DND-41 (cell line): ENCODE results near the gene NAPEPLD.

ENCODE experiments used
- ATAC-seq: fragments of 200-7000 bp; cut with Tn5 transposase; 3 replicates; pipeline ENCODE4 v1.9.1; 2021; ENCODE audit warnings: low read depth; ENCODE audit not compliant: insufficient read depth
- DNase-seq: peaks from one replicate; pipeline ENCODE4 v3.0.0-alpha.2; 2020
- H2AFZ ChIP-seq: 2 replicates; pipeline ENCODE4 v1.6.0; 2012; ENCODE audit warnings: low read depth, low read length
- H3K27ac ChIP-seq: 2 replicates; pipeline ENCODE4 v1.5.1; 2012; ENCODE audit warnings: low read length, inconsistent platforms
- H3K27me3 ChIP-seq: fragments of 200-600 bp; sonication (generic); 2 replicates; pipeline ENCODE4 v1.6.0; 2012; ENCODE audit warnings: low read length, mild to moderate bottlenecking, inconsistent platforms; ENCODE audit not compliant: insufficient read depth, poor library complexity
- H3K36me3 ChIP-seq: 2 replicates; pipeline ENCODE4 v1.5.1; 2012; ENCODE audit warnings: low read length, inconsistent platforms; ENCODE audit not compliant: insufficient read depth
- H3K4me1 ChIP-seq: 2 replicates; pipeline ENCODE4 v1.5.1; 2012; ENCODE audit warnings: mild to moderate bottlenecking, low read length; ENCODE audit not compliant: insufficient read depth
- H3K4me2 ChIP-seq: 2 replicates; pipeline ENCODE4 v1.6.0; 2012; ENCODE audit warnings: mild to moderate bottlenecking, moderate library complexity, low read length, inconsistent platforms; ENCODE audit not compliant: insufficient read depth
- H3K4me3 ChIP-seq, 2 experiments: fragments of 200-600 bp in 1 of 2; shearing (Covaris generic) in 1 of 2; 2 replicates each; pipeline ENCODE4 v1.5.1; 2012 to 2016; ENCODE audit warnings: inconsistent platforms in 2 of 2, low read length in 2 of 2, mild to moderate bottlenecking in 2 of 2, low read depth in 1 of 2, moderate library complexity in 1 of 2
- H3K79me2 ChIP-seq: 2 replicates; pipeline ENCODE4 v1.6.0; 2012; ENCODE audit warnings: low read length, inconsistent platforms; ENCODE audit not compliant: insufficient read depth
- H3K9ac ChIP-seq: 2 replicates; pipeline ENCODE4 v1.6.0; 2012; ENCODE audit warnings: low read depth, mild to moderate bottlenecking, inconsistent platforms, low read length, moderate library complexity
- H3K9me3 ChIP-seq: 2 replicates; pipeline ENCODE4 v1.5.1; 2012; ENCODE audit warnings: low read length, moderate library complexity, mild to moderate bottlenecking, inconsistent platforms; ENCODE audit not compliant: insufficient read depth, severe bottlenecking
- H4K20me1 ChIP-seq: 2 replicates; pipeline ENCODE4 v1.6.0; 2012; ENCODE audit warnings: low read length; ENCODE audit not compliant: insufficient read depth
- EZH2 ChIP-seq: IDR thresholded peaks from 3 replicates; pipeline ENCODE4 v1.6.1; 2012; ENCODE audit warnings: borderline replicate concordance, low read depth, mild to moderate bottlenecking, moderate library complexity, low read length, inconsistent platforms; ENCODE audit not compliant: severe bottlenecking
- TF ChIP-seq, protein P1 (sequence below): IDR thresholded peaks from 2 replicates; pipeline ENCODE4 v1.5.1; 2012; ENCODE audit warnings: borderline replicate concordance, low read length, moderate library complexity, mild to moderate bottlenecking; ENCODE audit not compliant: poor library complexity, severe bottlenecking; ENCODE audit errors: extremely low read depth

The NAPEPLD gene

DNA sequence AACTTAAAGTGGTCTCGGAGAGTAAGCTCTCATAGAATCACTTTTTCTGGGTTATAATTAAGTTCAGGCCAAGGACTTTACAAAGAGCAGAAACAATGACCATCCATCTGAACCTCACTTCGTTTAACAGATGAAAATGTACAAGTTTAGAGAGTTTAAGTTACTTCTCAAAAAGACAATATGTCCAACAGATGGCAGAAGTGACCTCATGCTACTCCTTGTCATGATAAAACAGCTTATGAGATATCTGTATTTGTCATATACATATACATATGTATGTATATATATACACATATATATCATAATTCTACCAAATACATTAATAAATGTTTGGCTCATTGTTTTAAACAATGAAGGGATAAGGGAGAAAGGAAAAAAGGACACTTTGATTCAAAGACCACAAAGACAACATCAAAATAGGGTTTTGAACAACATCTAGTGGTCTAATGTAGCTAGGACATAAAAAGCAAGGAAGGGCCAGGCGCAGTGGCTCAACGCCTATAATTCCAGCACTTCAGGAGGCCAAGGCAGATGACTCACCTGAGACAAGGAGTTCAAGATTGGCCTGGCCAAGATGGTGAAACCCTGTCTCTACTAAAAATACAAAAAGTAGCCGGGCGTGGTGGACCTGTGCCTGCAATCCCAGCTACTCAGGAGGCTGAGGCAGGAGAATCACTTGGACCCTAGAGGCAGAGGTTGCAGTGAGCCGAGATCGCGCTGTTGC, 17.8 kb downstream of the NAPEPLD start:
- TF ChIP-seq EZH2 = no peak
- TF ChIP-seq, protein P1, sequence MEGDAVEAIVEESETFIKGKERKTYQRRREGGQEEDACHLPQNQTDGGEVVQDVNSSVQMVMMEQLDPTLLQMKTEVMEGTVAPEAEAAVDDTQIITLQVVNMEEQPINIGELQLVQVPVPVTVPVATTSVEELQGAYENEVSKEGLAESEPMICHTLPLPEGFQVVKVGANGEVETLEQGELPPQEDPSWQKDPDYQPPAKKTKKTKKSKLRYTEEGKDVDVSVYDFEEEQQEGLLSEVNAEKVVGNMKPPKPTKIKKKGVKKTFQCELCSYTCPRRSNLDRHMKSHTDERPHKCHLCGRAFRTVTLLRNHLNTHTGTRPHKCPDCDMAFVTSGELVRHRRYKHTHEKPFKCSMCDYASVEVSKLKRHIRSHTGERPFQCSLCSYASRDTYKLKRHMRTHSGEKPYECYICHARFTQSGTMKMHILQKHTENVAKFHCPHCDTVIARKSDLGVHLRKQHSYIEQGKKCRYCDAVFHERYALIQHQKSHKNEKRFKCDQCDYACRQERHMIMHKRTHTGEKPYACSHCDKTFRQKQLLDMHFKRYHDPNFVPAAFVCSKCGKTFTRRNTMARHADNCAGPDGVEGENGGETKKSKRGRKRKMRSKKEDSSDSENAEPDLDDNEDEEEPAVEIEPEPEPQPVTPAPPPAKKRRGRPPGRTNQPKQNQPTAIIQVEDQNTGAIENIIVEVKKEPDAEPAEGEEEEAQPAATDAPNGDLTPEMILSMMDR = no peak
- no peak for ATAC-seq

DNA sequence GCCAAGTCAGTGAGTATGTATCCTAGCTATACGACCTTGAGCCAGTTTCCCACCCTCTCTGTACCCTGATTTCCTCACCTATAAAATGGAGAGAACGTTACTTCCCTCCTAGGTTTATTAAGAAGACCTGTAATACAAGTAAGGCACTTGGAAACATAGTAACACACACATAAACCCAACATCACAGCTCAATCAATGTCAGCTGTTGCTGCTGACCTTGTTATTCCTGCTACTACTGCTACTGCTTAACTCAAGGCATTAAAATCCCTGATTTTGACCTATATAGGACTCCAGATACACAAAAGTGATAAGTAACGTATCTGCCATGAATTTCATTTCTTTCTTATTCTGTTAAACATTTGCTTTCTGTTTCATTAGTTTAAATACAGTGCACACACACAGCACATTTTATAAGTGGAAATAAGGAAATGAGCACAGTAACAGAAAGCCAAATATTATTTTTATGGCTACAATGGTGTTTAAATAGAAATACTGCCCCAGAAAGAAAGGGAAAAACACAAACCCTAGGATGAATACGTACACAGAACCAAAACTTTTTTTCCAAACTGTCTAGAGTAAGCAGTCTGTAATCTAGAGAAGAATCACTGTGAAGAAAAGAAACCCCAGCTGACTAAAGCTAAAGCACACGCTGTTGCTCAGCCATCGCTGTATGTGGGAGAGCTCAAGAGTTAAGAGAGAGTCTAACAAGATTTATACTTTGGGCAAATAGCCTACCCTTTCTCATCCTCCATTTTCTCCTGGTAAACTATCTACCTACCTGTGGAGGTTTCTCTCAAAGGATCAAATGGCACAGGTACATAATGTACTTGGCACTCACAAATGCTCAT, 19.0 kb downstream of the NAPEPLD start:
- TF ChIP-seq, protein P1 = no peak
- TF ChIP-seq EZH2 = no peak
- peaks cover 19% of the 10 kb centered on the region; the same call in 1 of the 2 replicates for H3K36me3 ChIP-seq
- no peak overlapping the region for H3K4me3 ChIP-seq
- DNase-seq = no peak
- H4K20me1 ChIP-seq = no peaks in the 10 kb centered on the region
- no peak overlapping the region for H3K27ac ChIP-seq
- no peaks in the 10 kb centered on the region for H3K27me3 ChIP-seq
- no peaks in the 10 kb centered on the region; the same call in 1 of the 2 replicates for H3K79me2 ChIP-seq
- H3K4me1 ChIP-seq = no peaks in the 10 kb centered on the region
- no peak overlapping the region for H2AFZ ChIP-seq
- no peak overlapping the region for H3K9ac ChIP-seq
- no peak overlapping the region for H3K4me2 ChIP-seq
- H3K9me3 ChIP-seq = no peaks in the 10 kb centered on the region
- ATAC-seq = no peak

More for the DNA sequence above, 17.8 kb downstream of the NAPEPLD start:
- no peak overlapping the region for H3K9ac ChIP-seq
- H3K4me3 ChIP-seq = no peak overlapping the region
- H3K27me3 ChIP-seq = no peaks in the 10 kb centered on the region
- no peak overlapping the region for H3K27ac ChIP-seq
- H3K4me1 ChIP-seq = no peaks in the 10 kb centered on the region
- no peak overlapping the region for H3K4me2 ChIP-seq
- no peaks in the 10 kb centered on the region; the same call in 1 of the 2 replicates for H3K79me2 ChIP-seq
- H2AFZ ChIP-seq = no peak overlapping the region
- H4K20me1 ChIP-seq = no peaks in the 10 kb centered on the region
- DNase-seq = no peak
- H3K36me3 ChIP-seq = peaks cover 16% of the 10 kb centered on the region; the same call in 1 of the 2 replicates
- no peaks in the 10 kb centered on the region for H3K9me3 ChIP-seq

DNA sequence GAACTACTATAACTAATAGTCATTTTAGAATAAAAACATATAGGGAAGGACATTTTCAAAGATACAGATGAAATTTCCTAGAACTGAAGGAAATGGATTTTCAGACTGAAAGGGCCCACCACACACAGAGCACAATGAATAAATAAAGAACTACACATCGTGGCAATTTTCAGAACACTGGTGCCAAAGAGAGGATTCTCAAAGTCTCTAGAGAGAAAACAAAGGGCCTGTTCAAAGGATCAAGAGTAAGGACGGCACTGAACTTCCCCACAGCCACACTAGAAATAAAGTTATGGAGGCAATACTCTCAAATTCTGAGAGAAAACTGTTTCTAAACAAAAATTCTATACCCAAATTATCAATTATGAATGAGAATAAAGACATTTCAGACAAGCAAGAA, 21.9 kb downstream of the NAPEPLD start:
- no peaks in the 10 kb centered on the region; the same call in 1 of the 2 replicates for H3K79me2 ChIP-seq
- ATAC-seq = no peak
- H2AFZ ChIP-seq = no peak overlapping the region
- no peak overlapping the region for H3K9ac ChIP-seq
- no peaks in the 10 kb centered on the region for H3K27me3 ChIP-seq
- no peak overlapping the region for H3K4me2 ChIP-seq
- H3K27ac ChIP-seq = no peak overlapping the region
- H3K36me3 ChIP-seq = peaks cover 41% of the 10 kb centered on the region
- no peak for TF ChIP-seq EZH2
- TF ChIP-seq, protein P1 = no peak
- no peak for DNase-seq
- no peak overlapping the region for H3K4me3 ChIP-seq
- no peaks in the 10 kb centered on the region for H3K4me1 ChIP-seq
- no peaks in the 10 kb centered on the region for H3K9me3 ChIP-seq
- H4K20me1 ChIP-seq = no peaks in the 10 kb centered on the region
